ENCODE measurements around the gene CHIT1.
"Not testable (repeated sequence)": the region's sequence is repeated elsewhere in the genome, so short reads cannot be mapped to it uniquely, and the experiment has no call there.

DNA sequence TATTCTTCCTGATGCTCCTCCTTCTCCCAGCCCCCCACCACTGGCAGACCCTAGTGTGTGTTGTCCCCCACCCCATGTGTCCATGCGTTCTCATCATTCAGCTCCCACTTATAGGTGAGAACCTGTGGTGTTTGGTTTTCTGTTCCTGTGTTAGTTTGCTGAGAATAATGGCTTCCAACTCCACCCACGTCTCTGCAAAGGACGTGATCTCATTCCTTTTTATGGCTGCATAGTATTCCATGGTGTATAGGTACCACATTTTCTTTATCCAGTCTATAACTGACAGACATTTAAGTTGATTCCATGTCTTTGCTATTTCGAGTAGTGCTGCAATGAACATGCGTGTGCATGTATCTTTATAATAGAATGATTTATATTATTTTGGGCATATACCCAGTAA lies 12.2 kb upstream of the CHIT1 start:
- TF ChIP-seq ZFX (IDR thresholded peaks at IDR 0.05), result not testable (repeated sequence)
- TF ChIP-seq, protein P1, sequence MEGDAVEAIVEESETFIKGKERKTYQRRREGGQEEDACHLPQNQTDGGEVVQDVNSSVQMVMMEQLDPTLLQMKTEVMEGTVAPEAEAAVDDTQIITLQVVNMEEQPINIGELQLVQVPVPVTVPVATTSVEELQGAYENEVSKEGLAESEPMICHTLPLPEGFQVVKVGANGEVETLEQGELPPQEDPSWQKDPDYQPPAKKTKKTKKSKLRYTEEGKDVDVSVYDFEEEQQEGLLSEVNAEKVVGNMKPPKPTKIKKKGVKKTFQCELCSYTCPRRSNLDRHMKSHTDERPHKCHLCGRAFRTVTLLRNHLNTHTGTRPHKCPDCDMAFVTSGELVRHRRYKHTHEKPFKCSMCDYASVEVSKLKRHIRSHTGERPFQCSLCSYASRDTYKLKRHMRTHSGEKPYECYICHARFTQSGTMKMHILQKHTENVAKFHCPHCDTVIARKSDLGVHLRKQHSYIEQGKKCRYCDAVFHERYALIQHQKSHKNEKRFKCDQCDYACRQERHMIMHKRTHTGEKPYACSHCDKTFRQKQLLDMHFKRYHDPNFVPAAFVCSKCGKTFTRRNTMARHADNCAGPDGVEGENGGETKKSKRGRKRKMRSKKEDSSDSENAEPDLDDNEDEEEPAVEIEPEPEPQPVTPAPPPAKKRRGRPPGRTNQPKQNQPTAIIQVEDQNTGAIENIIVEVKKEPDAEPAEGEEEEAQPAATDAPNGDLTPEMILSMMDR (conservative IDR thresholded peaks at IDR 0.05), result not testable (repeated sequence)

All from C4-2B (cell line).